ENCODE data around the gene RPGRIP1L. TPM values are rescaled to one million over a fixed set of nuclear protein-coding genes. Genes with fewer than 3 reads are reported as not detected.

The RPGRIP1L gene
- total and polyA plus RNA-seq, 2 donors (not counting 1 experiment from before 2014, with no cell fraction given), result 1.0 to 7.1 TPM

Other genes with a start within 250 kb of the RPGRIP1L start
- 24.0 and 27.3 TPM in 2 replicates for gene AKTIP, start 200.7 kb downstream of the RPGRIP1L start, total RNA-seq
- gene AKTIP, start 200.7 kb downstream of the RPGRIP1L start, polyA plus RNA-seq, result 12.3 and 12.6 TPM in 2 replicates
- 68.5 and 71.3 TPM in 2 replicates for gene FTO, start 297 bp upstream of the RPGRIP1L start, total RNA-seq
- 24.5 and 26.5 TPM in 2 replicates for gene FTO, start 297 bp upstream of the RPGRIP1L start, polyA plus RNA-seq